GM12878 (cell line): Measurements from ENCODE around the gene SPEG. TPM values are rescaled to one million over a fixed set of nuclear protein-coding genes. Genes with fewer than 3 reads are reported as not detected.

Experiments
- ATAC-seq: fragments of 200-7000 bp; cut with Tn5 transposase; 3 replicates; pipeline ENCODE4 v1.9.1; 2020; ENCODE audit warnings: mild to moderate bottlenecking, moderate library complexity
- BruUV-seq: library from RNA; stranded (reverse); fragments of 400-500 nt; replicated peaks from 2 replicates; lab custom pipeline; 2021; lab: Mats Ljungman, UMichigan
- CTCF ChIA-PET: fragments of 300-600 bp; sonication (Branson Sonifier 250); formaldehyde crosslinking; extraction: SDS; loops from one replicate; lab custom pipeline; 2021; ENCODE audit warnings: inconsistent platforms; lab: Yijun Ruan, JAX
- POLR2A ChIA-PET: fragments of 350-600 bp; formaldehyde crosslinking; extraction: SDS; loops from one replicate; lab custom pipeline; 2021; ENCODE audit warnings: inconsistent platforms; lab: Charles Lee
- RAD21 ChIA-PET: fragments of 300-600 bp; sonication (Branson Sonifier 250); formaldehyde crosslinking; loops from one replicate; lab custom pipeline; 2023; ENCODE audit warnings: antibody characterized with exemption; ENCODE audit not compliant: unreplicated experiment; lab: Charles Lee
- SMC1A ChIA-PET: fragments of 300-600 bp; sonication (Branson Sonifier 250); formaldehyde crosslinking; loops from one replicate; lab custom pipeline; 2023; ENCODE audit not compliant: unreplicated experiment, uncharacterized antibody; lab: Charles Lee
- DNase-seq: peaks from one replicate; pipeline ENCODE4 v3.0.0-alpha.2; 2011; ENCODE audit warnings: low read depth, low spot score
- FAIRE-seq: peaks from 3 replicates; lab custom pipeline; 2011; peaks lifted over from hg19 to GRCh38; lab: Jason Lieb, UNC
- H2AFZ ChIP-seq: 2 replicates; pipeline ENCODE4 v1.6.0; 2011; ENCODE audit warnings: low read depth, low read length, control low read depth; ENCODE audit not compliant: control insufficient read depth
- H3K27ac ChIP-seq: 2 replicates; pipeline ENCODE4 v1.5.1; 2011; ENCODE audit warnings: control low read depth; ENCODE audit not compliant: control insufficient read depth, insufficient read depth
- H3K27me3 ChIP-seq, 2 experiments: replicated peaks in 1 of 2; 2 replicates each; pipeline versions ENCODE4 v1.6.0 to v1.6.1; 2011; ENCODE audit warnings: low read length in 1 of 2; ENCODE audit not compliant: control insufficient read depth in 2 of 2, insufficient read depth in 2 of 2
- H3K36me3 ChIP-seq, 2 experiments: 2 replicates each; pipeline ENCODE4 v1.5.1; 2011; ENCODE audit warnings: low read length in 1 of 2; ENCODE audit not compliant: control insufficient read depth in 2 of 2, insufficient read depth in 2 of 2
- H3K4me1 ChIP-seq: 2 replicates; pipeline ENCODE4 v1.6.1; 2011; ENCODE audit warnings: mild to moderate bottlenecking, low read length, moderate library complexity, mixed read lengths; ENCODE audit not compliant: control insufficient read depth, insufficient read depth
- H3K4me2 ChIP-seq: 2 replicates; pipeline ENCODE4 v1.6.0; 2011; ENCODE audit warnings: control low read depth; ENCODE audit not compliant: control insufficient read depth, insufficient read depth
- H3K4me3 ChIP-seq: fragments of 200-600 bp; sonication (generic); 2 replicates; pipeline ENCODE4 v1.5.1; 2016
- H3K79me2 ChIP-seq: 2 replicates; pipeline ENCODE4 v1.6.0; 2011; ENCODE audit warnings: low read length; ENCODE audit not compliant: control insufficient read depth, insufficient read depth
- H3K9ac ChIP-seq: 2 replicates; pipeline ENCODE4 v1.8.0; 2011; ENCODE audit warnings: low read length, control low read depth, mixed read lengths; ENCODE audit not compliant: control insufficient read depth, insufficient read depth
- H3K9me3 ChIP-seq: replicated peaks from 3 replicates; pipeline ENCODE4 v1.5.1; 2011; ENCODE audit warnings: mild to moderate bottlenecking, low read length; ENCODE audit not compliant: control insufficient read depth, insufficient read depth
- H4K20me1 ChIP-seq: 2 replicates; pipeline ENCODE4 v1.6.0; 2011; ENCODE audit not compliant: control insufficient read depth, insufficient read depth
- CEBPB ChIP-seq, 2 experiments: fragments of 150-350 bp in 1 of 2; IDR thresholded peaks; 2 replicates each; pipeline ENCODE4 v1.6.1; 2012 to 2014; ENCODE audit warnings: low read depth in 2 of 2, low read length in 2 of 2, borderline replicate concordance in 1 of 2, inconsistent platforms in 1 of 2
- MEF2A ChIP-seq: IDR thresholded peaks from 2 replicates; pipeline ENCODE4 v1.6.1; 2011; ENCODE audit warnings: low read depth, mild to moderate bottlenecking, low read length, moderate library complexity; ENCODE audit not compliant: insufficient read depth
- MXI1 ChIP-seq: fragments of 150-350 bp; IDR thresholded peaks from 2 replicates; pipeline ENCODE4 v1.6.1; 2011; ENCODE audit warnings: low read depth, mild to moderate bottlenecking, inconsistent platforms, low read length, improper control_type of control experiment
- SP1 ChIP-seq: IDR thresholded peaks from one replicate; pipeline ENCODE4 v1.6.1; 2011; ENCODE audit warnings: low read depth, low read length
- ZNF592 ChIP-seq: fragments of 450-650 bp; IDR thresholded peaks from 2 replicates; pipeline ENCODE4 v1.6.1; 2017; ENCODE audit warnings: mild to moderate bottlenecking, moderate library complexity
- ZNF622 ChIP-seq: fragments of 450-650 bp; IDR thresholded peaks from 2 replicates; pipeline ENCODE4 v1.6.1; 2017; ENCODE audit warnings: mild to moderate bottlenecking, inconsistent platforms
- WGBS: methylation state at CpG from one replicate; pipeline ENCODE4 v1.1.6; 2016; ENCODE audit warnings: low lambda C conversion rate; ENCODE audit not compliant: insufficient replicate concordance, insufficient coverage; ENCODE audit errors: missing lambda C conversion rate; 5-methylcytosine and 5-hydroxymethylcytosine counted together
- in situ Hi-C: fragments of 300-500 bp; cut with MboI; formaldehyde crosslinking; loops from 9 replicates; pipeline ENCODE4 v1.14.3; 2018; ENCODE audit warnings: mixed read lengths
- intact Hi-C: fragments of 100-400 bp; cut with micrococcal nuclease; formaldehyde crosslinking; loops from one replicate; pipeline ENCODE4 v1.14.2; 2022; ENCODE audit not compliant: unreplicated experiment
- polyA plus RNA-seq, 11 experiments: library from polyadenylated mRNA; depleted of rRNA in 4 of 11; unstranded in 6 of 11; stranded (reverse) in 5 of 11; fragments of >200 nt; fragmentation: Nextera tagmentation in 4 of 11; fragmentation: Illumina TruSeq in 1 of 11; extraction: Ambion mirVana in 4 of 11; extraction: Trizol in 1 of 11; gene quantifications; 1 replicate in 1 of 11; 2 replicates in 10 of 11; pipeline versions ENCODE4 v1.2.1 to v1.2.3, GENCODE V29; 2011 to 2016; ENCODE audit warnings: inconsistent platforms in 2 of 11, missing spikeins in 2 of 11, low read depth in 1 of 11
- total RNA-seq, 4 experiments: library from RNA; depleted of rRNA in 3 of 4; stranded (reverse); fragments of >200 nt in 3 of 4; fragmentation: Illumina TruSeq in 1 of 4; extraction: Trizol in 1 of 4; gene quantifications; 2 replicates each; pipeline versions ENCODE4 v1.2.1 to v1.2.3, GENCODE V29; 2013 to 2021

SPEG gene
- total and polyA plus RNA-seq, 10 of the 15 experiments (the other 5 are each of a cell fraction or from before 2014, with no cell fraction given) = 0.03 to 0.28 TPM; not detected in 8

- Histone ChIP-seq H3K4me2 (no peak overlapping the region), H3K27ac (no peak overlapping the region), H3K9ac (no peak overlapping the region), H2AFZ (no peak overlapping the region), H3K79me2 (no peaks in the 10 kb centered on the region), H3K4me3 (no peak overlapping the region), H3K27me3 (peaks cover 9 to 14% of the 10 kb centered on the region in 2 experiments), H3K36me3 (no peaks in the 10 kb centered on the region), H3K4me1 (no peaks in the 10 kb centered on the region), H4K20me1 (no peaks in the 10 kb centered on the region), H3K9me3 (no peaks in the 10 kb centered on the region)
- RAD21 ChIA-PET = interaction anchor here (1.1 kb wide), 1 partner anchor 47 kb away, joined by 3 read pairs; no protein-coding TSS in a partner anchor
- DNase-seq (no peak), FAIRE-seq (no peak), ATAC-seq (no peak)
- SMC1A ChIA-PET = no interaction called here
- CTCF ChIA-PET = no interaction called here
- 24% methylated on average over 17 of the region's 17 CpGs for WGBS
- intact Hi-C loops = no loop called here
- POLR2A ChIA-PET = no interaction called here
- TF ChIP-seq ZNF592 = no peak
- no peak for TF ChIP-seq SP1
- TF ChIP-seq ZNF622 = no peak
- TF ChIP-seq CEBPB (IDR thresholded peaks at IDR 0.05; ENCODE audit: borderline replicate concordance in 1 of 2, low read depth in 2 of 2, low read length in 2 of 2) = no peak
- no peak for TF ChIP-seq MXI1
- no peak for TF ChIP-seq MEF2A
- BruUV-seq = no TSS peak
- in situ Hi-C loops = no loop called here
Observed at GRCh38 chr2:219482674-219483405, 48.2 kb downstream of the SPEG start.
